Parathyroid adenoma (tissue), 2 donors: ENCODE measurements around the gene STK31.
"Not testable (repeated sequence)": the region's sequence is repeated elsewhere in the genome, so short reads cannot be mapped to it uniquely, and the experiment has no call there.

Source experiments
- H2AFZ ChIP-seq: fragments of 300-600 bp; sonication (generic); one replicate; pipeline ENCODE4 v1.7.0; 2017; ENCODE audit warnings: antibody characterized with exemption, mild to moderate bottlenecking
- H3K27ac ChIP-seq: fragments of 300-600 bp; sonication (generic); one replicate; pipeline ENCODE4 v1.7.0; 2017
- H3K27me3 ChIP-seq: fragments of 300-600 bp; sonication (generic); one replicate; pipeline ENCODE4 v1.7.0; 2017; ENCODE audit warnings: low read length; ENCODE audit not compliant: control insufficient read depth, insufficient read depth
- H3K36me3 ChIP-seq: fragments of 300-600 bp; sonication (generic); one replicate; pipeline ENCODE4 v1.7.0; 2017; ENCODE audit warnings: low read length; ENCODE audit not compliant: control insufficient read depth, insufficient read depth
- H3K4me1 ChIP-seq: fragments of 300-600 bp; sonication (generic); one replicate; pipeline ENCODE4 v1.7.0; 2017; ENCODE audit warnings: control low read depth
- H3K4me2 ChIP-seq: fragments of 300-600 bp; sonication (generic); one replicate; pipeline ENCODE4 v1.7.0; 2017; ENCODE audit warnings: low read length
- H3K4me3 ChIP-seq: fragments of 300-600 bp; sonication (generic); one replicate; pipeline ENCODE4 v1.7.0; 2017; ENCODE audit warnings: low read depth, low read length
- H3K79me2 ChIP-seq: fragments of 300-600 bp; sonication (generic); one replicate; pipeline ENCODE4 v1.7.0; 2017; ENCODE audit warnings: control low read depth
- H3K9ac ChIP-seq: fragments of 300-600 bp; sonication (generic); one replicate; pipeline ENCODE4 v1.7.0; 2017; ENCODE audit warnings: mild to moderate bottlenecking
- H3K9me3 ChIP-seq: fragments of 300-600 bp; sonication (generic); one replicate; pipeline ENCODE4 v1.7.0; 2017; ENCODE audit warnings: low read length; ENCODE audit not compliant: control insufficient read depth
- CTCF ChIP-seq: fragments of 300-600 bp; sonication (generic); IDR thresholded peaks from one replicate; pipeline ENCODE4 v1.7.0; 2017; ENCODE audit warnings: antibody characterized with exemption, mild to moderate bottlenecking
- donor health status: primary hyperparathyroidism.

Gene STK31

GRCh38 chr7:23811540-23811939, 101.5 kb downstream of the STK31 start:
- Histone ChIP-seq H3K9me3 (no peaks in the 10 kb centered on the region), H3K27ac (no peak overlapping the region), H3K79me2 (no peaks in the 10 kb centered on the region), H3K4me1 (no peaks in the 10 kb centered on the region), H3K4me2 (no peak overlapping the region), H3K27me3 (no peaks in the 10 kb centered on the region), H3K9ac (no peak overlapping the region), H3K36me3 (no peaks in the 10 kb centered on the region), H2AFZ (no peak overlapping the region), H3K4me3 (no peak overlapping the region)
- no peak for TF ChIP-seq CTCF

GRCh38 chr7:23828125-23828524, 118.1 kb downstream of the STK31 start:
- H3K4me3 ChIP-seq, H3K27ac ChIP-seq, H3K4me2 ChIP-seq, H3K36me3 ChIP-seq, H3K79me2 ChIP-seq, H3K27me3 ChIP-seq, H2AFZ ChIP-seq, H3K4me1 ChIP-seq, H3K9ac ChIP-seq, H3K9me3 ChIP-seq: not testable (repeated sequence)

- H2AFZ ChIP-seq, H3K4me2 ChIP-seq, H3K36me3 ChIP-seq, H3K27ac ChIP-seq, H3K27me3 ChIP-seq, H3K9ac ChIP-seq, H3K9me3 ChIP-seq, H3K79me2 ChIP-seq, H3K4me3 ChIP-seq, H3K4me1 ChIP-seq: not testable (repeated sequence)
These were observed 122.7 kb downstream of the STK31 start for GRCh38 chr7:23832733-23833132.

- H2AFZ ChIP-seq, result no peak overlapping the region
- no peak overlapping the region for H3K4me3 ChIP-seq
- H3K4me2 ChIP-seq, result no peak overlapping the region
- H3K36me3 ChIP-seq, result no peaks in the 10 kb centered on the region
- H3K4me1 ChIP-seq, result no peaks in the 10 kb centered on the region
- H3K27me3 ChIP-seq, result no peaks in the 10 kb centered on the region
- no peak for TF ChIP-seq CTCF
- no peaks in the 10 kb centered on the region for H3K79me2 ChIP-seq
- no peaks in the 10 kb centered on the region for H3K9me3 ChIP-seq
- no peak overlapping the region for H3K9ac ChIP-seq
- H3K27ac ChIP-seq, result no peak overlapping the region
These were observed 123.4 kb downstream of the STK31 start for GRCh38 chr7:23833405-23833804.

- H3K9ac ChIP-seq, H3K36me3 ChIP-seq, H3K9me3 ChIP-seq, H3K4me1 ChIP-seq, H3K4me3 ChIP-seq, H3K27me3 ChIP-seq, H2AFZ ChIP-seq, H3K4me2 ChIP-seq, H3K27ac ChIP-seq, H3K79me2 ChIP-seq: not testable (repeated sequence)
These were observed 134.8 kb downstream of the STK31 start for GRCh38 chr7:23844837-23845236.

GRCh38 chr7:23852135-23852534, 142.1 kb downstream of the STK31 start:
- TF ChIP-seq CTCF, result no peak
- no peak overlapping the region for H3K4me2 ChIP-seq
- no peaks in the 10 kb centered on the region for H3K27me3 ChIP-seq
- H3K9me3 ChIP-seq, result no peaks in the 10 kb centered on the region
- H3K79me2 ChIP-seq, result no peaks in the 10 kb centered on the region
- H3K36me3 ChIP-seq, result no peaks in the 10 kb centered on the region
- no peak overlapping the region for H3K27ac ChIP-seq
- no peaks in the 10 kb centered on the region for H3K4me1 ChIP-seq
- no peak overlapping the region for H3K4me3 ChIP-seq
- no peak overlapping the region for H3K9ac ChIP-seq
- no peak overlapping the region for H2AFZ ChIP-seq
